ENCODE results near the gene LCOR.

DNA sequence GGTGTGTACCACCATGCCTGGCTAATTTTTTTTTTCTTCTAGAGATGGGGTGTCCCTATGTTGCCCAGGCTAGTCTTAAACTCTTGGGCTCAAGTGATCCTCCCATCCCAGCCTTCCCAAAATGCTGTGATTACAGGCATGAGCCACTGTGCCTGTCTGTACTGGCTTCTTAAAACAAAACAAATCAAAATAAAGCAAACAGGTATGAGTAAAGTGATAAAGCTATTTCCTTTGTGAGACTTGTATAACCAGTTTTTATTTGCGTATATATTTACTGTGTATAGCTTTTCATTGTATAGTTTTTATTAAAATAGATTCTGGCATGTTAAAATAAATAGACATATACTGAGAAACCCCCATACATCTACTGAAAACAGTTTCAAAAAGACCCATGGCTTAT, 14.3 kb downstream of the LCOR start:
- TF ChIP-seq, protein P1, sequence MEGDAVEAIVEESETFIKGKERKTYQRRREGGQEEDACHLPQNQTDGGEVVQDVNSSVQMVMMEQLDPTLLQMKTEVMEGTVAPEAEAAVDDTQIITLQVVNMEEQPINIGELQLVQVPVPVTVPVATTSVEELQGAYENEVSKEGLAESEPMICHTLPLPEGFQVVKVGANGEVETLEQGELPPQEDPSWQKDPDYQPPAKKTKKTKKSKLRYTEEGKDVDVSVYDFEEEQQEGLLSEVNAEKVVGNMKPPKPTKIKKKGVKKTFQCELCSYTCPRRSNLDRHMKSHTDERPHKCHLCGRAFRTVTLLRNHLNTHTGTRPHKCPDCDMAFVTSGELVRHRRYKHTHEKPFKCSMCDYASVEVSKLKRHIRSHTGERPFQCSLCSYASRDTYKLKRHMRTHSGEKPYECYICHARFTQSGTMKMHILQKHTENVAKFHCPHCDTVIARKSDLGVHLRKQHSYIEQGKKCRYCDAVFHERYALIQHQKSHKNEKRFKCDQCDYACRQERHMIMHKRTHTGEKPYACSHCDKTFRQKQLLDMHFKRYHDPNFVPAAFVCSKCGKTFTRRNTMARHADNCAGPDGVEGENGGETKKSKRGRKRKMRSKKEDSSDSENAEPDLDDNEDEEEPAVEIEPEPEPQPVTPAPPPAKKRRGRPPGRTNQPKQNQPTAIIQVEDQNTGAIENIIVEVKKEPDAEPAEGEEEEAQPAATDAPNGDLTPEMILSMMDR (conservative IDR thresholded peaks at IDR 0.05; ENCODE audit: low read depth, low read length), result no peak
- no peak for TF ChIP-seq EZH2phosphoT487 (IDR thresholded peaks at IDR 0.05; ENCODE audit: borderline replicate concordance, low read length)

All from PC-3 (cell line).